Liver (tissue), 9 donors: ENCODE measurements around the gene TRIM9. TPM values are rescaled to one million over a fixed set of nuclear protein-coding genes. Genes with fewer than 3 reads are reported as not detected.

Experiments used
- DNase-seq: peaks from one replicate; pipeline ENCODE4 v3.0.0-alpha.2; 2017; ENCODE audit warnings: low spot score
- H3K27ac ChIP-seq, 2 donors: one replicate each; pipeline ENCODE4 v1.7.0; 2013; ENCODE audit warnings: inconsistent platforms in 2 of 2, low read length in 2 of 2, control low read depth in 1 of 2, low read depth in 1 of 2, mild to moderate bottlenecking in 1 of 2
- H3K27me3 ChIP-seq, 4 donors: one replicate each; pipeline versions ENCODE4 v1.6.1 to v1.7.0; 2013; ENCODE audit warnings: low read length in 3 of 4, inconsistent platforms in 1 of 4, mild to moderate bottlenecking in 1 of 4, moderate library complexity in 1 of 4; ENCODE audit not compliant: control insufficient read depth in 4 of 4, insufficient read depth in 4 of 4
- H3K36me3 ChIP-seq, 4 donors: one replicate each; pipeline versions ENCODE4 v1.6.1 to v1.7.0; 2013; ENCODE audit warnings: low read length in 3 of 4, mild to moderate bottlenecking in 3 of 4, low read depth in 1 of 4, moderate library complexity in 1 of 4; ENCODE audit not compliant: control insufficient read depth in 4 of 4, insufficient read depth in 3 of 4
- H3K4me1 ChIP-seq, 4 donors: one replicate each; pipeline versions ENCODE4 v1.6.1 to v1.7.0; 2013; ENCODE audit warnings: low read length in 3 of 4, mild to moderate bottlenecking in 3 of 4, moderate library complexity in 1 of 4; ENCODE audit not compliant: control insufficient read depth in 4 of 4, insufficient read depth in 4 of 4
- H3K4me3 ChIP-seq, 3 donors: one replicate each; pipeline versions ENCODE4 v1.6.1 to v1.7.0; 2013; ENCODE audit warnings: low read length in 3 of 3, control low read depth in 1 of 3, low read depth in 1 of 3, mild to moderate bottlenecking in 1 of 3
- H3K9ac ChIP-seq, 2 donors: one replicate each; pipeline ENCODE4 v1.7.0; 2013; ENCODE audit warnings: low read length in 2 of 2, mild to moderate bottlenecking in 2 of 2, moderate library complexity in 2 of 2, control low read depth in 1 of 2, low read depth in 1 of 2
- H3K9me3 ChIP-seq, 4 donors: one replicate each; pipeline versions ENCODE4 v1.6.1 to v1.7.0; 2013; ENCODE audit warnings: low read length in 3 of 4; ENCODE audit not compliant: control insufficient read depth in 4 of 4
- ATF3 ChIP-seq: IDR thresholded peaks from 2 replicates; pipeline ENCODE4 v1.6.1; 2016; ENCODE audit warnings: antibody characterized with exemption
- CTCF ChIP-seq: fragments of 150-350 bp; IDR thresholded peaks from 2 replicates; pipeline ENCODE4 v1.5.1; 2017; ENCODE audit warnings: improper control_type of control experiment, low read depth, low read length; ENCODE audit not compliant: missing input control
- EGR1 ChIP-seq, 2 donors: IDR thresholded peaks; 2 replicates each; pipeline ENCODE4 v1.6.1; 2016 to 2018; ENCODE audit warnings: antibody characterized with exemption in 2 of 2, low read depth in 2 of 2
- FOXA1 ChIP-seq: IDR thresholded peaks from 2 replicates; pipeline ENCODE4 v1.6.1; 2016; ENCODE audit warnings: antibody characterized with exemption
- FOXA2 ChIP-seq: IDR thresholded peaks from 2 replicates; pipeline ENCODE4 v1.6.1; 2016; ENCODE audit warnings: antibody characterized with exemption
- GABPA ChIP-seq, 2 donors: IDR thresholded peaks in 1 of 2; conservative IDR thresholded peaks in 1 of 2; 2 replicates each; pipeline ENCODE4 v1.6.1; 2016; ENCODE audit warnings: antibody characterized with exemption in 2 of 2, mild to moderate bottlenecking in 1 of 2, moderate library complexity in 1 of 2
- HNF4G ChIP-seq: IDR thresholded peaks from 2 replicates; pipeline ENCODE4 v1.6.1; 2016; ENCODE audit warnings: antibody characterized with exemption
- JUND ChIP-seq, 2 donors: IDR thresholded peaks; 2 replicates each; pipeline ENCODE4 v1.6.1; 2016; ENCODE audit warnings: antibody characterized with exemption in 2 of 2
- MAX ChIP-seq: IDR thresholded peaks from 2 replicates; pipeline ENCODE4 v1.6.1; 2016; ENCODE audit warnings: antibody characterized with exemption
- NR2F2 ChIP-seq: IDR thresholded peaks from 2 replicates; pipeline ENCODE4 v1.6.1; 2016; ENCODE audit warnings: antibody characterized with exemption
- RAD21 ChIP-seq, 2 donors: IDR thresholded peaks; 2 replicates each; pipeline ENCODE4 v1.6.1; 2016; ENCODE audit warnings: antibody characterized with exemption in 2 of 2, mild to moderate bottlenecking in 2 of 2
- REST ChIP-seq: IDR thresholded peaks from 2 replicates; pipeline ENCODE4 v1.6.1; 2016; ENCODE audit warnings: antibody characterized with exemption, mild to moderate bottlenecking
- RXRA ChIP-seq, 2 donors: IDR thresholded peaks; 2 replicates each; pipeline ENCODE4 v1.6.1; 2017 to 2018; ENCODE audit warnings: antibody characterized with exemption in 2 of 2, mild to moderate bottlenecking in 1 of 2
- SP1 ChIP-seq: IDR thresholded peaks from 2 replicates; pipeline ENCODE4 v1.6.1; 2018; ENCODE audit warnings: antibody characterized with exemption, mild to moderate bottlenecking
- TAF1 ChIP-seq: conservative IDR thresholded peaks from 2 replicates; pipeline ENCODE4 v1.6.1; 2016; ENCODE audit warnings: antibody characterized with exemption, mild to moderate bottlenecking
- YY1 ChIP-seq: IDR thresholded peaks from 2 replicates; pipeline ENCODE4 v1.6.1; 2016; ENCODE audit warnings: antibody characterized with exemption, mild to moderate bottlenecking
- ZBTB33 ChIP-seq: IDR thresholded peaks from 2 replicates; pipeline ENCODE4 v1.6.1; 2016; ENCODE audit warnings: antibody characterized with exemption
- WGBS: extraction: QIAGEN DNeasy Blood & Tissue Kit; methylation state at CpG from one replicate; pipeline ENCODE4 v1.1.7; 2013; 5-methylcytosine and 5-hydroxymethylcytosine counted together
- polyA plus RNA-seq, 2 donors: library from polyadenylated mRNA; stranded (reverse) in 1 of 2; unstranded in 1 of 2; fragments of 200-250 nt in 1 of 2; fragments of >200 nt in 1 of 2; fragmentation: Nextera tagmentation in 1 of 2; extraction: Ambion mirVana in 1 of 2; gene quantifications; one replicate each; pipeline versions ENCODE4 v1.2.1 to v1.2.3, GENCODE V29; 2013 to 2015
- total RNA-seq, 2 donors: library from RNA; depleted of rRNA; stranded (reverse); fragments of >200 nt; gene quantifications; one replicate each; pipeline ENCODE4 v1.2.3, GENCODE V29; 2014
- donor health status: healthy.
- donor health status: healthy.
- donor health status: healthy.
- donor health status: healthy.
- donor health status: healthy.

TRIM9 gene
- total and polyA plus RNA-seq, 4 donors, result 0.09 to 1.6 (median 0.18) TPM

GRCh38 chr14:51096870-51097269, 2.0 kb upstream of the TRIM9 start:
- DNase-seq, result no peak
- H3K27me3 ChIP-seq, result peaks cover 2 to 13% (median 7%) of the 10 kb centered on the region in 4 donors
- no peak overlapping the region for H3K9ac ChIP-seq
- H3K9me3 ChIP-seq, result peaks cover 0 to 3% (median 0%) of the 10 kb centered on the region in 4 donors
- WGBS, result 85% methylated on average over 2 of the region's 2 CpGs
- TF ChIP-seq ATF3 (no peak), ZBTB33 (no peak), MAX (no peak), RAD21 (IDR thresholded peaks at IDR 0.05) (no peak), NR2F2 (no peak), FOXA1 (no peak), EGR1 (IDR thresholded peaks at IDR 0.05; ENCODE audit: low read depth in 2 of 2) (no peak), RXRA (IDR thresholded peaks at IDR 0.05) (no peak), REST (no peak), YY1 (no peak), JUND (IDR thresholded peaks at IDR 0.05) (no peak), HNF4G (no peak), TAF1 (no peak)
- no peak overlapping the region for H3K4me3 ChIP-seq
- peaks cover 16 to 25% (median 20%) of the 10 kb centered on the region in 4 donors for H3K4me1 ChIP-seq
- H3K27ac ChIP-seq, result no peak overlapping the region
- no peaks in the 10 kb centered on the region for H3K36me3 ChIP-seq

- no peak overlapping the region for H3K9ac ChIP-seq
- H3K27ac ChIP-seq, result no peak overlapping the region
- H3K9me3 ChIP-seq, result peaks cover 0 to 3% (median 0%) of the 10 kb centered on the region in 4 donors
- 21% methylated on average over 19 of the region's 19 CpGs for WGBS
- no peak for DNase-seq
- peaks cover 2 to 13% (median 7%) of the 10 kb centered on the region in 4 donors for H3K27me3 ChIP-seq
- H3K4me1 ChIP-seq, result peaks cover 16 to 25% (median 20%) of the 10 kb centered on the region in 4 donors
- peak overlapping the region in 1 of 3 donors; percentile 64 for H3K4me3 ChIP-seq
- no peaks in the 10 kb centered on the region for H3K36me3 ChIP-seq
- TF ChIP-seq FOXA1 (no peak), TAF1 (no peak), EGR1 (IDR thresholded peaks at IDR 0.05; ENCODE audit: low read depth in 2 of 2) (no peak), CTCF (no peak), FOXA2 (no peak), ATF3 (no peak), GABPA (IDR thresholded peaks at IDR 0.05 in 1 of 2, conservative IDR thresholded peaks at IDR 0.05 in 1 of 2) (no peak), RAD21 (IDR thresholded peaks at IDR 0.05) (no peak), MAX (no peak), RXRA (IDR thresholded peaks at IDR 0.05) (no peak), JUND (IDR thresholded peaks at IDR 0.05) (no peak), SP1 (no peak), YY1 (no peak), REST (no peak), NR2F2 (no peak)
Observed at GRCh38 chr14:51095854-51096823, 1.2 kb upstream of the TRIM9 start.
